HG03139 (cell line): ENCODE results near the gene PRPF18.

ENCODE experiments used
- ATAC-seq: cut with Tn5 transposase; IDR thresholded peaks from one replicate; pipeline ENCODE4 v1.9.1; 2021; ENCODE audit not compliant: unreplicated experiment

The PRPF18 gene

GRCh38 chr10:13665516-13666262 is 78.9 kb downstream of the PRPF18 start:
- no peak for ATAC-seq

- ATAC-seq: no peak
These were observed 81.4 kb downstream of the PRPF18 start for GRCh38 chr10:13668126-13668525.

- no peak for ATAC-seq
These were observed 82.6 kb downstream of the PRPF18 start for GRCh38 chr10:13669182-13669855.

GRCh38 chr10:13669901-13670300 is 83.1 kb downstream of the PRPF18 start:
- ATAC-seq: no peak

- ATAC-seq: no peak
These were observed 83.5 kb downstream of the PRPF18 start for GRCh38 chr10:13670311-13670710.

- ATAC-seq: no peak
These were observed 85.1 kb downstream of the PRPF18 start for GRCh38 chr10:13671904-13672303.

- ATAC-seq: no peak
These were observed 85.8 kb downstream of the PRPF18 start for GRCh38 chr10:13672548-13672947.

GRCh38 chr10:13673156-13673555 is 86.4 kb downstream of the PRPF18 start:
- no peak for ATAC-seq

- no peak for ATAC-seq
These were observed 88.2 kb downstream of the PRPF18 start for GRCh38 chr10:13674645-13675588.

- no peak for ATAC-seq
These were observed 91.5 kb downstream of the PRPF18 start for GRCh38 chr10:13678101-13678843.
